ENCODE data around the gene LRRC27.

- TF ChIP-seq, protein P1, sequence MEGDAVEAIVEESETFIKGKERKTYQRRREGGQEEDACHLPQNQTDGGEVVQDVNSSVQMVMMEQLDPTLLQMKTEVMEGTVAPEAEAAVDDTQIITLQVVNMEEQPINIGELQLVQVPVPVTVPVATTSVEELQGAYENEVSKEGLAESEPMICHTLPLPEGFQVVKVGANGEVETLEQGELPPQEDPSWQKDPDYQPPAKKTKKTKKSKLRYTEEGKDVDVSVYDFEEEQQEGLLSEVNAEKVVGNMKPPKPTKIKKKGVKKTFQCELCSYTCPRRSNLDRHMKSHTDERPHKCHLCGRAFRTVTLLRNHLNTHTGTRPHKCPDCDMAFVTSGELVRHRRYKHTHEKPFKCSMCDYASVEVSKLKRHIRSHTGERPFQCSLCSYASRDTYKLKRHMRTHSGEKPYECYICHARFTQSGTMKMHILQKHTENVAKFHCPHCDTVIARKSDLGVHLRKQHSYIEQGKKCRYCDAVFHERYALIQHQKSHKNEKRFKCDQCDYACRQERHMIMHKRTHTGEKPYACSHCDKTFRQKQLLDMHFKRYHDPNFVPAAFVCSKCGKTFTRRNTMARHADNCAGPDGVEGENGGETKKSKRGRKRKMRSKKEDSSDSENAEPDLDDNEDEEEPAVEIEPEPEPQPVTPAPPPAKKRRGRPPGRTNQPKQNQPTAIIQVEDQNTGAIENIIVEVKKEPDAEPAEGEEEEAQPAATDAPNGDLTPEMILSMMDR (IDR thresholded peaks at IDR 0.05): no peak
- no peak for TF ChIP-seq POLR2A (IDR thresholded peaks at IDR 0.05)
These were observed 23.2 kb upstream of the LRRC27 start for GRCh38 chr10:132308587-132309470.

Measured in transverse colon (tissue), 3 donors.